Astrocyte (in vitro differentiated cells and primary cell): Measurements from ENCODE around the gene GPR173. TPM values are rescaled to one million over a fixed set of nuclear protein-coding genes. Genes with fewer than 3 reads are reported as not detected.

Experiments used
- DNase-seq: peaks from one replicate; pipeline ENCODE4 v3.0.0-alpha.2; 2010; ENCODE audit warnings: low read depth
- FAIRE-seq: peaks from 2 replicates; lab custom pipeline; 2011; peaks lifted over from hg19 to GRCh38; lab: Jason Lieb, UNC
- H2AFZ ChIP-seq: 2 replicates; pipeline ENCODE4 v1.6.0; 2012; ENCODE audit warnings: low read depth, low read length, inconsistent platforms
- H3K27ac ChIP-seq: 2 replicates; pipeline ENCODE4 v1.5.1; 2011; ENCODE audit warnings: low read depth, low read length, inconsistent platforms
- H3K27me3 ChIP-seq: 2 replicates; pipeline ENCODE4 v1.6.0; 2011; ENCODE audit warnings: low read length, inconsistent platforms; ENCODE audit not compliant: insufficient read depth
- H3K36me3 ChIP-seq: 2 replicates; pipeline ENCODE4 v1.5.1; 2011; ENCODE audit warnings: low read length, inconsistent platforms; ENCODE audit not compliant: insufficient read depth
- H3K4me1 ChIP-seq: 2 replicates; pipeline ENCODE4 v1.5.1; 2011; ENCODE audit warnings: low read length, inconsistent platforms; ENCODE audit not compliant: insufficient read depth
- H3K4me2 ChIP-seq: 2 replicates; pipeline ENCODE4 v1.6.0; 2012; ENCODE audit warnings: low read length, inconsistent platforms
- H3K4me3 ChIP-seq: 2 replicates; pipeline ENCODE4 v1.5.1; 2011; ENCODE audit warnings: low read depth, mild to moderate bottlenecking, low read length, inconsistent platforms; ENCODE audit not compliant: insufficient read depth
- H3K79me2 ChIP-seq: 2 replicates; pipeline ENCODE4 v1.6.0; 2012; ENCODE audit warnings: mild to moderate bottlenecking, low read length, inconsistent platforms; ENCODE audit not compliant: insufficient read depth
- H3K9ac ChIP-seq: 2 replicates; pipeline ENCODE4 v1.6.0; 2012; ENCODE audit warnings: mild to moderate bottlenecking, low read length, inconsistent platforms
- H3K9me3 ChIP-seq: 2 replicates; pipeline ENCODE4 v1.5.1; 2012; ENCODE audit warnings: low read depth, mild to moderate bottlenecking, low read length, inconsistent platforms; ENCODE audit not compliant: insufficient read depth
- H4K20me1 ChIP-seq: 2 replicates; pipeline ENCODE4 v1.6.0; 2012; ENCODE audit warnings: low read length, inconsistent platforms; ENCODE audit not compliant: insufficient read depth
- H3K27ac Mint-ChIP-seq: one replicate; pipeline ENCODE4 v1.8.0; 2021; ENCODE audit warnings: mild to moderate bottlenecking, mixed read lengths; ENCODE audit not compliant: unreplicated experiment
- H3K27me3 Mint-ChIP-seq: one replicate; pipeline ENCODE4 v1.8.0; 2021; ENCODE audit warnings: low read depth, mixed read lengths; ENCODE audit not compliant: unreplicated experiment
- H3K36me3 Mint-ChIP-seq: one replicate; pipeline ENCODE4 v1.8.0; 2021; ENCODE audit warnings: low read depth, mixed read lengths; ENCODE audit not compliant: unreplicated experiment
- H3K4me1 Mint-ChIP-seq: one replicate; pipeline ENCODE4 v1.8.0; 2021; ENCODE audit warnings: low read depth, mixed read lengths; ENCODE audit not compliant: unreplicated experiment
- H3K4me3 Mint-ChIP-seq: one replicate; pipeline ENCODE4 v1.8.0; 2021; ENCODE audit warnings: mild to moderate bottlenecking, moderate library complexity, mixed read lengths; ENCODE audit not compliant: unreplicated experiment
- H3K9me3 Mint-ChIP-seq: one replicate; pipeline ENCODE4 v1.8.0; 2021; ENCODE audit warnings: mild to moderate bottlenecking, mixed read lengths; ENCODE audit not compliant: unreplicated experiment
- CTCF ChIP-seq: IDR thresholded peaks from 2 replicates; pipeline ENCODE4 v1.5.1; 2011; ENCODE audit warnings: low read depth, mild to moderate bottlenecking, inconsistent platforms, low read length, moderate library complexity; ENCODE audit not compliant: insufficient read depth
- EZH2 ChIP-seq: IDR thresholded peaks from 2 replicates; pipeline ENCODE4 v1.6.1; 2012; ENCODE audit warnings: mild to moderate bottlenecking, low read length, inconsistent platforms; ENCODE audit not compliant: insufficient read depth
- total RNA-seq: library from RNA; stranded (reverse); gene quantifications from 2 replicates; pipeline ENCODE4 v1.2.1, GENCODE V29; 2021

Gene GPR173
- total RNA-seq, 1 donor from 2014 or later, result 8.1 TPM

- Mint-ChIP-seq H3K27ac (peak overlapping the region; percentile 93), H3K4me3 (peak overlapping the region; percentile 81), H3K36me3 (peaks cover 5% of the 10 kb centered on the region), H3K4me1 (peaks cover 13% of the 10 kb centered on the region), H3K27me3 (no peaks in the 10 kb centered on the region), H3K9me3 (no peaks in the 10 kb centered on the region)
- no peak overlapping the region for H3K4me3 ChIP-seq
- peaks cover 35% of the 10 kb centered on the region for H3K79me2 ChIP-seq
- H3K9ac ChIP-seq, result peak overlapping the region; percentile 62
- H4K20me1 ChIP-seq, result peaks cover 34% of the 10 kb centered on the region
- H3K4me2 ChIP-seq, result peak overlapping the region; percentile 54
- TF ChIP-seq CTCF, result no peak
- TF ChIP-seq EZH2, result no peak
- peaks cover 4% of the 10 kb centered on the region for H3K36me3 ChIP-seq
- peak overlapping the region; percentile 56 for H3K27ac ChIP-seq
- no peaks in the 10 kb centered on the region for H3K27me3 ChIP-seq
- H3K4me1 ChIP-seq, result peaks cover 10% of the 10 kb centered on the region
- DNase-seq (peak; percentile 21), FAIRE-seq (no peak)
- H2AFZ ChIP-seq, result no peak overlapping the region
- no peaks in the 10 kb centered on the region for H3K9me3 ChIP-seq
These were observed 32.3 kb downstream of the GPR173 start for GRCh38 chrX:53080628-53081580.

GRCh38 chrX:53081925-53082772 is 33.6 kb downstream of the GPR173 start, which contains the start of gene TSPYL2:
Gene TSPYL2, plus strand, starts transcription at chrX:53082367. Its CDS starts 132 bp downstream, at chrX:53082499.
- DNase-seq, result peak; percentile 95
- TF ChIP-seq CTCF (no peak), EZH2 (no peak)
- Histone ChIP-seq H4K20me1 (peaks cover 46% of the 10 kb centered on the region), H3K9ac (peak within 1 kb of the TSS; percentile 88), H3K36me3 (peaks cover 10% of the 10 kb centered on the region), H3K27ac (peak within 1 kb of the TSS; percentile 68), H2AFZ (no peak within 1 kb of the TSS), H3K4me1 (peaks cover 10% of the 10 kb centered on the region), H3K4me2 (peak within 1 kb of the TSS; percentile 98), H3K79me2 (peaks cover 38% of the 10 kb centered on the region), H3K4me3 (peak within 1 kb of the TSS; percentile 68), H3K9me3 (no peaks in the 10 kb centered on the region), H3K27me3 (no peaks in the 10 kb centered on the region)
- H3K27me3 Mint-ChIP-seq, result no peaks in the 10 kb centered on the region
- H3K36me3 Mint-ChIP-seq, result peaks cover 10% of the 10 kb centered on the region
- no peaks in the 10 kb centered on the region for H3K9me3 Mint-ChIP-seq
- peak within 1 kb of the TSS; percentile 96 for H3K4me3 Mint-ChIP-seq
- peaks cover 19% of the 10 kb centered on the region for H3K4me1 Mint-ChIP-seq
- peak within 1 kb of the TSS; percentile 75 for H3K27ac Mint-ChIP-seq
- peak; percentile 98 for FAIRE-seq
